DMS79 (cell line): Measurements from ENCODE around the gene ZNF407.

Experiments
- DNase-seq: peaks from one replicate; lab custom pipeline; 2025; lab: John Stamatoyannopoulos, UW

ZNF407 gene

GRCh38 chr18:74589021-74589420 lies 8.6 kb upstream of the ZNF407 start:
- no peak for DNase-seq

GRCh38 chr18:74589811-74590210 lies 7.9 kb upstream of the ZNF407 start:
- no peak for DNase-seq

GRCh38 chr18:74590671-74591070 lies 7.0 kb upstream of the ZNF407 start:
- DNase-seq, result no peak

GRCh38 chr18:74595431-74595830 lies 2.2 kb upstream of the ZNF407 start:
- DNase-seq, result no peak

- peak; percentile 48 for DNase-seq
Measured at GRCh38 chr18:74597034-74597661, 522 bp upstream of the ZNF407 start.

GRCh38 chr18:74598350-74599001 lies 806 bp downstream of the ZNF407 start:
- peak; percentile 19 for DNase-seq

GRCh38 chr18:74604361-74604760 lies 6.7 kb downstream of the ZNF407 start:
- no peak for DNase-seq

- DNase-seq, result no peak
Measured at GRCh38 chr18:74604774-74605173, 7.1 kb downstream of the ZNF407 start.

GRCh38 chr18:74608681-74609080 lies 11.0 kb downstream of the ZNF407 start:
- DNase-seq, result no peak

GRCh38 chr18:74609535-74609934 lies 11.9 kb downstream of the ZNF407 start:
- no peak for DNase-seq

GRCh38 chr18:74610051-74610615 lies 12.5 kb downstream of the ZNF407 start:
- DNase-seq, result no peak

- no peak for DNase-seq
Measured at GRCh38 chr18:74610860-74611259, 13.2 kb downstream of the ZNF407 start.

- DNase-seq, result no peak
Measured at GRCh38 chr18:74611765-74612164, 14.1 kb downstream of the ZNF407 start.

- no peak for DNase-seq
Measured at GRCh38 chr18:74613381-74613780, 15.7 kb downstream of the ZNF407 start.

- DNase-seq, result no peak
Measured at GRCh38 chr18:74616494-74616893, 18.8 kb downstream of the ZNF407 start.

GRCh38 chr18:74617486-74617885 lies 19.8 kb downstream of the ZNF407 start:
- no peak for DNase-seq

- DNase-seq, result no peak
Measured at GRCh38 chr18:74622072-74622471, 24.4 kb downstream of the ZNF407 start.

GRCh38 chr18:74623047-74623816 lies 25.6 kb downstream of the ZNF407 start:
- no peak for DNase-seq

GRCh38 chr18:74624466-74624865 lies 26.8 kb downstream of the ZNF407 start:
- no peak for DNase-seq

- DNase-seq, result no peak
Measured at GRCh38 chr18:74625157-74625556, 27.5 kb downstream of the ZNF407 start.

GRCh38 chr18:74626049-74626874 lies 28.6 kb downstream of the ZNF407 start:
- DNase-seq, result no peak

GRCh38 chr18:74630804-74631203 lies 33.1 kb downstream of the ZNF407 start:
- DNase-seq, result no peak
